ENCODE data around the gene PSPH.

GRCh38 chr7:56081626-56082340 lies 30.5 kb upstream of the PSPH start:
- TF ChIP-seq CTCF (conservative IDR thresholded peaks at IDR 0.05) (no peak), ZFX (IDR thresholded peaks at IDR 0.05) (no peak)
